Fibroblast of skin of scalp (primary cell): Measurements from ENCODE around the gene EMID1.

Experiments used
- DNase-seq: peaks from one replicate; pipeline ENCODE4 v3.0.0-alpha.2; 2013

The EMID1 gene

GRCh38 chr22:29260601-29261315 is 55.1 kb downstream of the EMID1 start:
- no peak for DNase-seq

- DNase-seq, result no peak
Observed at GRCh38 chr22:29263791-29264276, 58.1 kb downstream of the EMID1 start.

- no peak for DNase-seq
Observed at GRCh38 chr22:29265305-29265704, 59.6 kb downstream of the EMID1 start.

GRCh38 chr22:29265929-29266328 is 60.2 kb downstream of the EMID1 start:
- DNase-seq, result no peak

- peak; percentile 30 for DNase-seq
Observed at GRCh38 chr22:29266564-29267461, 61.1 kb downstream of the EMID1 start.

GRCh38 chr22:29267462-29267857 is 61.8 kb downstream of the EMID1 start:
- no peak for DNase-seq

- DNase-seq, result peak; percentile 99
Observed at GRCh38 chr22:29267858-29268510, 62.3 kb downstream of the EMID1 start, which contains the start of the genes EWSR1 and RHBDD3. EWSR1 (plus strand) TSS chr22:29268268; CDS start chr22:29268337, 69 bp downstream. RHBDD3 (minus strand) TSS chr22:29267981; CDS start chr22:29265626, 2,355 bp downstream.

- DNase-seq, result peak; percentile 72
Observed at GRCh38 chr22:29268511-29269229, 63.0 kb downstream of the EMID1 start.

GRCh38 chr22:29269230-29269604 is 63.5 kb downstream of the EMID1 start:
- no peak for DNase-seq

GRCh38 chr22:29269731-29270474 is 64.2 kb downstream of the EMID1 start:
- no peak for DNase-seq

- peak; percentile 30 for DNase-seq
Observed at GRCh38 chr22:29270475-29271271, 65.0 kb downstream of the EMID1 start.

- no peak for DNase-seq
Observed at GRCh38 chr22:29272624-29273023, 66.9 kb downstream of the EMID1 start.

- no peak for DNase-seq
Observed at GRCh38 chr22:29275167-29275566, 69.5 kb downstream of the EMID1 start.

- DNase-seq, result no peak
Observed at GRCh38 chr22:29275819-29276565, 70.3 kb downstream of the EMID1 start.

- DNase-seq, result no peak
Observed at GRCh38 chr22:29277927-29278326, 72.2 kb downstream of the EMID1 start.

GRCh38 chr22:29284196-29284595 is 78.5 kb downstream of the EMID1 start:
- no peak for DNase-seq

- DNase-seq, result no peak
Observed at GRCh38 chr22:29288837-29289236, 83.1 kb downstream of the EMID1 start.

GRCh38 chr22:29290061-29290460 is 84.4 kb downstream of the EMID1 start:
- DNase-seq, result no peak

- no peak for DNase-seq
Observed at GRCh38 chr22:29291215-29291614, 85.5 kb downstream of the EMID1 start.

- DNase-seq, result no peak
Observed at GRCh38 chr22:29292379-29292778, 86.7 kb downstream of the EMID1 start.
